AG10803 (cell line): ENCODE data around the gene OR5M8.

Experiments used
- DNase-seq: peaks from one replicate; pipeline ENCODE4 v3.0.0; 2010; ENCODE audit warnings: low read depth
- H3K4me3 ChIP-seq: 2 replicates; pipeline ENCODE4 v1.5.1; 2011; ENCODE audit warnings: mild to moderate bottlenecking, low read length, control low read depth
- TF ChIP-seq, protein P1 (sequence below): conservative IDR thresholded peaks from 2 replicates; pipeline ENCODE4 v1.5.1; 2011; ENCODE audit warnings: mild to moderate bottlenecking, low read length, control low read depth, inconsistent platforms

OR5M8 gene

DNA sequence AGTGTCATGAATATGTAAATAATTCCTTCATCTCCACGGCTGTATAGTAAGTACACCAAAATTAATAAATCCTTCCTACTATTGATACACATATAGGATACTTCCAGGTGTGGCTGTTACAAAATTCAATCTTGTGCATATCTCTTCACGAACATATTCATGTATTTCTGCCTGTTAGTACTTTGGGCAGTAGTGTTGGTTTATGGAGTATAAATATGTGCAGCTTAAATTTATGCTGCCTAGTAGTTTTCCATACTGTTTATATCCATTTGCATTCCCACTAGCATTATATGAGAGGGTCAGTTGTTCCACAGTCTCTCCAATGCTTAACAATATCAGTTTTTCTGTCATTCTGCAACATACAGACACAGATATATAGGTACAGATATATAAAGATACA, 3.9 kb upstream of the OR5M8 start:
- H3K4me3 ChIP-seq, result no peak overlapping the region
- no peak for DNase-seq
- TF ChIP-seq, protein P1, sequence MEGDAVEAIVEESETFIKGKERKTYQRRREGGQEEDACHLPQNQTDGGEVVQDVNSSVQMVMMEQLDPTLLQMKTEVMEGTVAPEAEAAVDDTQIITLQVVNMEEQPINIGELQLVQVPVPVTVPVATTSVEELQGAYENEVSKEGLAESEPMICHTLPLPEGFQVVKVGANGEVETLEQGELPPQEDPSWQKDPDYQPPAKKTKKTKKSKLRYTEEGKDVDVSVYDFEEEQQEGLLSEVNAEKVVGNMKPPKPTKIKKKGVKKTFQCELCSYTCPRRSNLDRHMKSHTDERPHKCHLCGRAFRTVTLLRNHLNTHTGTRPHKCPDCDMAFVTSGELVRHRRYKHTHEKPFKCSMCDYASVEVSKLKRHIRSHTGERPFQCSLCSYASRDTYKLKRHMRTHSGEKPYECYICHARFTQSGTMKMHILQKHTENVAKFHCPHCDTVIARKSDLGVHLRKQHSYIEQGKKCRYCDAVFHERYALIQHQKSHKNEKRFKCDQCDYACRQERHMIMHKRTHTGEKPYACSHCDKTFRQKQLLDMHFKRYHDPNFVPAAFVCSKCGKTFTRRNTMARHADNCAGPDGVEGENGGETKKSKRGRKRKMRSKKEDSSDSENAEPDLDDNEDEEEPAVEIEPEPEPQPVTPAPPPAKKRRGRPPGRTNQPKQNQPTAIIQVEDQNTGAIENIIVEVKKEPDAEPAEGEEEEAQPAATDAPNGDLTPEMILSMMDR, result no peak

DNA sequence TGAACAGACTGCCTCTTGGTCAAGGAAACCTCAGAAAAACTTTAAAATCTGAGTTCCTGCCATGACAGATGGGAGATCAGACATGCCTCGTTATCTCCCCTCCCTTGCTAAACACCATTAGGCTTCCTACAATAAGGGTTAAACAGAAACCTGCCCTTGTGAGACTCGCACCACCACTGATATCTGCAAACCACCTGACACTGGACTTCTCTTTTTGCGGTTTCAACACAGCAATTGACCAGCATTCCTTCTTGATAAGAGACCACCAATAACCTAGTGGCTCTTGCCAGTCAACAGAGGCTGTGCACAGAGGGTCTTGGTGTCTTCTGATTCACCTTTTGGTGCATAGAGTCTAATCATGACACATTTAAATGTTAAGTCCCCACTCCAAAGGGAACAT, 4.4 kb downstream of the OR5M8 start:
- H3K4me3 ChIP-seq, result no peak overlapping the region
- TF ChIP-seq, protein P1, result no peak
- DNase-seq, result no peak

DNA sequence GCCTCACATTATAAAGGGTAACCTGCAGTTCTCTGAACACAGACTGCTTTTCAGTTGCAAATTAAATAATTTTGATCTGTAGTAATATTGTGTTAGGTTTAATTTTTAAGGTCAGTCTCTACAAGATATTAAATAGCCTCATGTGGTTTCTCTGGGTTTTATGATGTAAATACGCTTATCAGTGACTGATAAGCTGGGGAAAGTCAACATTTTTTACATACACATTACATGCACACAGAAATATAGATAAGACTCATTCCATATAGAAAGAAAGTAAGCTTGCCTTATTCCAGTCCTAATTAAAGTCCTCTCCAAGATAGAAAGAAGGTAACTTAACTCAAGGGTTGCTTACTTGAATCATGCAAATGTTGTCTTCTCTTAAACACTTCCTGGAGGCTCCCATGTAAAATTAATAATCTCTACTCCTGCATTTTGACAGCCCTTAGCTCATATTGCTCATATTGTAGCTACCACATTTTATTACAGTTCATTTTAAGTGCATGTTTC, 16.4 kb downstream of the OR5M8 start:
- no peak for DNase-seq
- no peak overlapping the region for H3K4me3 ChIP-seq
- TF ChIP-seq, protein P1, result no peak

DNA sequence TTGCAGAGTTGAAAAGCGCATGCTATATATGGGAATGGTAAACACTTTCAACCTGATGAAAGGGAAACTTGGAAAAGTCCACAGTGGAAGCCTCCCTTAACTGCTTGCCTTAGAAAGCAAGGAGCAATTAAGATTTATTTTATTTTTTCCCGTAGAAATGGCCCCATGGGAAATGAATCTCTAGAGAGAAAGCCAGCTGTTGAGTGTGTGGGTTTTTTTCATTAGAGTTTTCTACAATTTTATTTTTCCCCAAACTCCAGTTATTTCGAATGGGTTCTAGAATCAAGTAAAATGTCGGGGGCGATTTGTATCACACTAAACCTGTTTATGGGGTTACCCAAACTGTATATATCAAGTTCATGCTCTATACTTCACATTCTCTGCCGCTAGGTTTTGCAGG, 17.9 kb downstream of the OR5M8 start, which contains the start of gene OR5M3:
Gene OR5M3 (minus strand): TSS at position 101 of the 400 bp plus-strand sequence. CDS start 2,855 bp downstream, outside the sequence.
- no peak for DNase-seq
- no peak within 1 kb of the TSS for H3K4me3 ChIP-seq
- TF ChIP-seq, protein P1, result no peak

DNA sequence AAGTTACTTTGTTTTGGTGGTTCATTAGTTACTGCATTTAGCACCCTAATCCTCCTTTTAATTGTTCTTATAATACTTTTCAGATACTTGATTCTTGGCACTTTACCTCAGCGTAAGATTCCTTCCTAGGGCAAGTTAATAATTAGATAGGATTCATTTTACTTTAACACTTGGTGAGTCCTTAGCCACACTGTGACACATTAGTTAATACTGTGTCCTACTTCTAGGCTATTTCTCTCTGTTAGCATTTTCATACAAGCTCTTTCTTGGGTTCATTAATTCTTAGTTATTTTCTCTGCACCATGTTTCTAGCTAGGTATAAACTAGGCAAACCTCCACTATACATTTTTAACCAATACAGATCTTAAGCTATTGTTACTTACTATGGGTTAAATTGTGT, 34.1 kb downstream of the OR5M8 start:
- H3K4me3 ChIP-seq, result no peak overlapping the region
- no peak for DNase-seq
- TF ChIP-seq, protein P1, result no peak

DNA sequence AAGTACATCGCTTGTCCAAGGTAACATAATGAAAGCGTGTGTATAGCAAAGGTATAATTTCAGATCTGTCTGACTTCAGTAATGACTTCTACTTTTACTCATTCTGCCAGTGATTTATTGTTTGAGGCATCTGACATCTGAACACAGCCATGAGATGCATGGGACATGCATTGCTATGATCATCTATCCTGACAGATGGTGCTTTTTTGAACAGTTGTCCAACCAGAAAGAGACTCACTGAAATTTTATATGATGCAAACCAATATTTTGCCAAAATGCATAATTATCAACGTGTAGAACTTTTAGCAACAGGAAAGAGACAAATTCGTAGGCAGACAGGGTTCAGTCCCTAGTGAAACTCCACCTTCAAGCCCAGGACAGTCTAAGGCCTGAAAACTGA, 37.6 kb downstream of the OR5M8 start:
- DNase-seq, result no peak
- no peak overlapping the region for H3K4me3 ChIP-seq
- TF ChIP-seq, protein P1, result no peak
